Activated T-cell treated with anti-CD3 and anti-CD28 coated beads, Interleukin-2, amount 50 U/mL, for 1 hour (primary cell): ENCODE measurements around the gene AGPAT2.

Source experiments
- DNase-seq: peaks from one replicate; pipeline ENCODE4 v3.0.0-alpha.2; 2020

Gene AGPAT2

GRCh38 chr9:136685790-136686533, 1.3 kb downstream of the AGPAT2 start:
- no peak for DNase-seq

DNA sequence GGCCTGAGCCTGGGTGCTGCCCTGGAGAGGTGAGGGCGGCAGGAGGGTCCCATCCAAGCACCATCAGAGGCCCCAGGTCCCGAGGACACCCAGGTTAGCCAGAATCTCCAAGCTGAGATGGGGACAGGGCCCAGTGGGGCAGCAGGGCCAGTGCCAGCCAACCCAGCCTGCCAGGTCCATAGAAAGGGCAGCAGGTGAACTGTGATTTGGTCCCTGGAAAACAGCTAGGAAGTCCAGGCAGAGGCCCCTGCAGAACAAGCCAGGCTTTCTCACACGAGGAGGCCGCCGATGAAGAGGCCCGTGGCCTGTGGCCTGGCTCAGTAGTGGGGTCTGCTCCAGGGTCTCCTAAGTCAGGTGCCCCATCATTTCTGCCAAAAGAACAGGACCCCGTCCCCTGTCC, 2.0 kb downstream of the AGPAT2 start:
- no peak for DNase-seq

DNA sequence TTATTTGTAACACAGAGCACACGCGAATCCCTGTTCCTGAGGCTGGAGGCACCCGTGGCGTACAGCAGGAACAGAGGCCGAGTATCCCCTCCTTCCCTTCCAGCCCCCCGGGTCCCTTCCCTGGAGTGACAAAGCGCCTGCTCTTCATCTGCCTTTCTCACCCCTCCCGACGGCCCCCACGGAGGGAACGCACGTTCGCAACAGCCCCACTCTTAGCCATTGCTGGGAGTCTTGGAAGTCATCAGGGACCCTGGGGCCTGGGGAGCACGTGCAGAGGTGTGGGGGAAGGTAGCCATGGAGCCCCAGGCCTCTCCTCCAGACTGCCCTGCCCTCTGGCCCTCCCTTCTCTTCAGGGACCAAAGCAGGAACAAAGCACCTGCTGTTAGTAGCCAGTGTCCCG, 2.5 kb downstream of the AGPAT2 start:
- DNase-seq: no peak

- DNase-seq: no peak
Observed at GRCh38 chr9:136684339-136684738, 2.9 kb downstream of the AGPAT2 start.

- no peak for DNase-seq
Observed at GRCh38 chr9:136683755-136684154, 3.5 kb downstream of the AGPAT2 start.

DNA sequence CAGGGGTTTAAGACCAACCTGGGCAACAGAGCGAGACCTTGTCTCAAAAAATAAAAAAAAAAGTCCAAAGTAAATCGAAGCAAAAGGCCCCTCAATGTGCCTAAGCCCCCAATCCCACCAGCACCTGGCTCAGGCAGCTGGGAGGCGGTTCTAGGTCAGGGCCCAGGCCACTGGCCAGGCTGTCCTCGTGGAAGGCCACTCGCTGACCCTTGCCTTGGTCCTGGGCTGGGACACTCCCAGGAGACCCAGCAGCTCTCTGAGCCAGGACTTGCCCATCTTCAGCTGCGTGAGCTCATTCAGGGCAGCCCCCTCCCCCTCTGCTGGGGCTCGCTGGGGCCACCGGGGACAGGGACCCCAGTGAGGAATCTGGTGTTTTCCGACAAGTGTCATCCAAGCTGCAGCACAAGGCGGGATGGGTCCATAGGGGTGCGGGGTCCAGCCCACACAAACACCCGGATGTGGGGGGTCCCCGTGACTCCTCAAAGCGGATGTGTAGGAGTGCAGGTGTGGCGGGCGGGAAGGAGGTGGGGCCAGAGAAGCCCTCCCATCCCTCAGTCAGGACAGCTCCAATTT, 4.0 kb downstream of the AGPAT2 start:
- no peak for DNase-seq

DNA sequence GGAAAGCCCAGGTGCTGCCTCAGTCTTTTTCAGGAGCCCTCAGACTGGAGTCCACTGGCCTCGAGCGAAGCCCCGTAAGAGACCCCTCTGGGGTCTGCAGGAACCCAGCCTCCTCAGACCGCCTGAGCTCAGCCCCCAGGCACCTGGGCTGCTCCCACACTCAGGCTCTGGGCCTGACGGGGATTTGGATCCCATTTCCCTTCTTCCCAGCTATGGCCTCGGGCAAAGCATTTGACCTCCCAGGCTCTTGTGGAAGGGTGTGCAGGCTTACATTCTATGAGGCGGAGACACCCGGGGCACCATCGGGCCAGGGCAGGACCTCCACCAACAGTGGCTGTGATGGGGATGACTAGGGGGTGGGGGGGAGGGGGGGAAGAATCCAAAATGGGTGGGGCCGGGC, 4.5 kb downstream of the AGPAT2 start:
- no peak for DNase-seq

- DNase-seq: no peak
Observed at GRCh38 chr9:136681945-136682699, 5.1 kb downstream of the AGPAT2 start.

- no peak for DNase-seq
Observed at GRCh38 chr9:136681029-136681428, 6.2 kb downstream of the AGPAT2 start.

GRCh38 chr9:136679431-136679941, 7.8 kb downstream of the AGPAT2 start:
- DNase-seq: no peak

GRCh38 chr9:136678624-136679023, 8.6 kb downstream of the AGPAT2 start:
- no peak for DNase-seq

GRCh38 chr9:136678034-136678433, 9.2 kb downstream of the AGPAT2 start:
- no peak for DNase-seq

DNA sequence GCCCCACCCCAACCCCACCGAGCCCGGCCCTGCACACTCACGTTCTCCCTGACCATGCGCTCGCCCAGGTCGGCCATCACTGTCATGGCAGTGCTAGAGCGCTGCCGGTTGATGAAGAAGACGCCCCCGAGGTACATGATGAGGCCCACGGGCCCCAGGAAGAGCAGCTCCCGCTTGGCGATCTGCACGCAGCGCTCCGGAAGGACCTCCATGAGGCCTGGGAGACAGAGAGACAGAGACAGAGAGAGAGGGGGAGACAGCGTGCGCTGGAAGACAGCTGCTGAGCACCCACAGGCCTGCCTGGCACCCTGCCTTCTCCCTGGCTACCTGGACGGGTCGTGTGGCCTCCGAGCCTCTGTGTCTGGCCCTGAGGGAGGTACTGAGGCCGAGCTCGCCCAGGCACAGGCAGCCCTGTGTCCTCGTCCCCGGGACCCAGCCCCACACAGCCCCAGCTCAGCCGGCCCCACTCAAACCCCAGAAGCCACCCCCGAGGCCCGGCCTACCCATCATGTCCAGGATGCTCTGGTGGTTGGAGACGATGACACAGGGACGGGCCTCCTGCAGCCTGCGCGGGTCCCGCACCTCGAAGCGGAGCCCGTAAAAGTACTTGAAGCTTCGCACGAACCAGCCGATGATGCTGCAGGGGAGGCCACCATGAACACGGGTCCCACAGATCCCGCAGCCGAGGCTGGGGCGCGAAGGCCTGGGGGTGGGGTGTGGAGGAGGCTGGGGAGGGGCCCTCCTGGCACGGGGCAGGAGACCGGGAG, 10.2 kb downstream of the AGPAT2 start:
- DNase-seq: no peak

DNA sequence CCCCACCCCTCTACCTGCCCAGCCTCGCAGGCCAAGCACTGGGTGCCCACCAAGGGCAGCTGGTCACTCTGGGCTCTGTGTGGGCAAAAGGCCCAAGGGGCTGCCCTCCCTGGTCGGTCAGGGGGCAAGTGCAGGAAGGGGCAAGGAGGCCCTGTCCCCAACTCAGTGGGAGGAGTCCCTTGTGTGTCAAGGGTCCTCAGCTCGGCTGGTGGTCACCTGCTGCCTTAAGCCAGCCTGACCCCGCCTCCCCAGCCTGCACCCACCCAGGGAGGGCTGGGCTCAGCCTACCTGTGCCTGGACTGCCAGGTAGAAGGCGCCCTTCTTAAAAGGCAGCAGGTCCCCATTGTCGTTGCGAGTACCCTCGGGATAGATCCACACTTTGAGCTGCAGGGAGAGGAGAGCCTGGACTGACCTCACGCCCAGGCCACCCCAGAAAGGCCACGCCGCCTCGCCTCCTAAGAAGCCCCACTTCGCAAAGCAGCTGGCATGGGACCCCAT, 10.9 kb downstream of the AGPAT2 start:
- DNase-seq: no peak

- no peak for DNase-seq
Observed at GRCh38 chr9:136675477-136676296, 11.6 kb downstream of the AGPAT2 start.

GRCh38 chr9:136674786-136675349, 12.4 kb downstream of the AGPAT2 start:
- DNase-seq: no peak

- no peak for DNase-seq
Observed at GRCh38 chr9:136673975-136674785, 13.1 kb downstream of the AGPAT2 start.

DNA sequence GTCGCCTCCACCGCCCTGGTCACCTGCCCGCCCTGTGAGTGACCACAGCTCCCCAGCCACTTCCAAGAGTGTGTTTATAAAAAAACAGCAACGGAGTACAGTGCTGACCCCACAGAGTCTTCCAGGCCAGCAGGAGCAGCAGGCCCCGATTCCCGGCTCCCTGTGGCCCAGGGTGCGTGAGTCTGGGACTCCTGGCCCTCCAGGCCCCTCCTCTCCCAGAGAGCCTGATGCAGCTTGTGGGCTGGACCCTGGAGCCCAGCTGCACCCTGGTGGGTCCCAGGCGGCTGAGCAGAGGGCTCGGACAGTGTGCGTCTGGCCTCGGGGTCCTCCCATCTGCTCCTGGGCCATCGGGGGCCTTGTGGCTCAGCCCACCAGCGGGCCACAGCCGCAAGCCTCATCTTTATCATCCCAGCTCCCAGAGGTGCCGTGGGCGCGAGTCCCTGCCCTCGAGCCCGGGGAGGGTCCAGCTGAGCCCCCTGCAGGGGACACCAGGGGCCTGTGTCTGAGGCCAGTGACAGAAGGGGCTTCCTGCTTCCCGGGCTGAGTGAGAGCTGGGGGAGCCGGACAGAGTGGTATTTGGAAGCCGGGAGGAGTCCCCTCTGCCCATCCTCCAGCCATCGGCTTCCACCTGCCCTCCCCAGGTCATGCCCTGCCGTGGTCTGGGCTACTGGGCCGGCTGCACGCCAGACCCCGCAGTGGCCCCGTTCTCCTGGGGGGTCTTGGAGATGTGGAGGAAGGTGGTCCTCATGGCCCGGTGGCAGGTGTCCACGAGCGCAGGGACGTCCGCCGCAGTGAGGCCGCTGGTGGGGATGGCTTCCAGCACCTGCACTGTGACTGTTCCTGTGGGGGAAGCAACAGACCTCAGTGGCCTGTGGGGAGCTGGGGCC, 13.9 kb downstream of the AGPAT2 start:
- DNase-seq: no peak

DNA sequence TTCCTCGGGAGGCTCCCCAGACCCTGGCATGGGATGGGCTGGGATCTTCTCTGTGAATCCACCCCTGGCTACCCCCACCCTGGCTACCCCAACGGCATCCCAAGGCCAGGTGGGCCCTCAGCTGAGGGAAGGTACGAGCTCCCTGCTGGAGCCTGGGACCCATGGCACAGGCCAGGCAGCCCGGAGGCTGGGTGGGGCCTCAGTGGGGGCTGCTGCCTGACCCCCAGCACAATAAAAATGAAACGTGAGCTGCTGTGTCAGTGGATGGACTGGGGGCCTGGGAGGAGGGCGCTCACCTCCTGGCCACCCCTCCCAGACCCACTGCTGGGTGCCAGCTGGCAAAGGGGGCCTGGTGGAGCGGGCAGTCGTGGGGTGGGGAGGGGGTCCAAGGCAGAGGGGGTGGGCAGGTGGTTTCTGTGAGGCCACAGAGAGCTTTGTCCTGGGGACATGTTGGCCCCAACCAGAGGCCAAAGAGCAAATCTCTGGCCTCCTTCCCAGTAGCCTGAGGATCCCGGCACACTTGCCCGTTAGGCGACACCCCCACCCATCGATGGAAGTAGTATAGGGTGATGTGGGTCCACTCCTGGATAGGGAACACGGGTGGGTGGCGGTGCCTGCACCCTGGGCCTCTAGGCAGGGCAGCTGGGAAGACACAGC, 14.7 kb downstream of the AGPAT2 start:
- DNase-seq: no peak
